Measurements from ENCODE around the gene B3GNT7. TPM values are rescaled to one million over a fixed set of nuclear protein-coding genes. Genes with fewer than 3 reads are reported as not detected.

B3GNT7 gene

GRCh38 chr2:231436957-231437356 is 41.4 kb downstream of the B3GNT7 start:
- H3K36me3 ChIP-seq (ENCODE audit: control insufficient read depth in 1 of 2, insufficient read depth in 2 of 2, low read depth in 1 of 2, low read length in 2 of 2) = no peaks in the 10 kb centered on the region
- peaks cover 1% of the 10 kb centered on the region for H3K9me3 ChIP-seq (ENCODE audit: control insufficient read depth, low read length)
- H3K18ac ChIP-seq (ENCODE audit: low read depth in 1 of 2, low read length in 2 of 2) = no peak overlapping the region
- H2BK12ac ChIP-seq (ENCODE audit: low read length in 2 of 2) = no peak overlapping the region
- H2BK120ac ChIP-seq (ENCODE audit: low read depth, low read length) = no peak overlapping the region
- H3K4me1 ChIP-seq (ENCODE audit: control insufficient read depth, insufficient read depth, low read depth, low read length) = no peaks in the 10 kb centered on the region
- H2AFZ ChIP-seq (ENCODE audit: low read depth, low read length) = no peak overlapping the region
- H3K79me1 ChIP-seq (replicated peaks; ENCODE audit: low read length, poor library complexity, severe bottlenecking) = no peaks in the 10 kb centered on the region
- no peak overlapping the region for H2BK15ac ChIP-seq (ENCODE audit: low read depth, poor library complexity, severe bottlenecking)
- no peak overlapping the region for H4K91ac ChIP-seq (ENCODE audit: low read length)
- no peak overlapping the region for H3K27ac ChIP-seq (ENCODE audit: low read length, poor library complexity, severe bottlenecking)
- no peak overlapping the region for H4K8ac ChIP-seq (ENCODE audit: low read length)
- no peak overlapping the region for H3K4ac ChIP-seq (ENCODE audit: low read depth in 1 of 2, low read length in 2 of 2)
- H3K4me3 ChIP-seq (ENCODE audit: insufficient read depth in 1 of 2, low read depth in 1 of 2, low read length in 2 of 2) = no peak overlapping the region
- no peak for DNase-seq
- H3K27me3 ChIP-seq (ENCODE audit: control insufficient read depth in 1 of 2, insufficient read depth in 1 of 2, low read length in 2 of 2) = no peaks in the 10 kb centered on the region
- WGBS = 87% methylated on average over 13 of the region's 13 CpGs
- peak overlapping the region in 1 of 2 experiments; percentile 56 for H3K23ac ChIP-seq (ENCODE audit: low read length in 2 of 2)
- no peak overlapping the region for H2AK5ac ChIP-seq (ENCODE audit: low read length, severe bottlenecking)
- H2BK5ac ChIP-seq (ENCODE audit: low read depth, low read length, poor library complexity, severe bottlenecking) = no peak overlapping the region
- H3K9ac ChIP-seq (ENCODE audit: low read length) = no peak overlapping the region
- H3K14ac ChIP-seq (ENCODE audit: low read length in 2 of 2) = no peak overlapping the region
- H3K4me2 ChIP-seq (ENCODE audit: low read length, poor library complexity, severe bottlenecking) = no peak overlapping the region

- no peak overlapping the region for H2BK5ac ChIP-seq (ENCODE audit: low read depth, low read length, poor library complexity, severe bottlenecking)
- no peak for DNase-seq
- H3K14ac ChIP-seq (ENCODE audit: low read length in 2 of 2) = no peak overlapping the region
- 90% methylated on average over 3 of the region's 4 CpGs for WGBS
- no peak overlapping the region for H2BK15ac ChIP-seq (ENCODE audit: low read depth, poor library complexity, severe bottlenecking)
- H2BK12ac ChIP-seq (ENCODE audit: low read length in 2 of 2) = no peak overlapping the region
- peaks cover 26 to 27% of the 10 kb centered on the region in 2 experiments for H3K36me3 ChIP-seq (ENCODE audit: control insufficient read depth in 1 of 2, insufficient read depth in 2 of 2, low read depth in 1 of 2, low read length in 2 of 2)
- H3K27ac ChIP-seq (ENCODE audit: low read length, poor library complexity, severe bottlenecking) = no peak overlapping the region
- H3K9ac ChIP-seq (ENCODE audit: low read length) = no peak overlapping the region
- peaks cover 3% of the 10 kb centered on the region for H3K79me1 ChIP-seq (replicated peaks; ENCODE audit: low read length, poor library complexity, severe bottlenecking)
- H4K8ac ChIP-seq (ENCODE audit: low read length) = no peak overlapping the region
- H2AFZ ChIP-seq (ENCODE audit: low read depth, low read length) = no peak overlapping the region
- no peak overlapping the region for H3K23ac ChIP-seq (ENCODE audit: low read length in 2 of 2)
- H4K91ac ChIP-seq (ENCODE audit: low read length) = no peak overlapping the region
- no peak overlapping the region for H3K18ac ChIP-seq (ENCODE audit: low read depth in 1 of 2, low read length in 2 of 2)
- H3K4me1 ChIP-seq (ENCODE audit: control insufficient read depth, insufficient read depth, low read depth, low read length) = no peaks in the 10 kb centered on the region
- no peak overlapping the region for H3K4me3 ChIP-seq (ENCODE audit: insufficient read depth in 1 of 2, low read depth in 1 of 2, low read length in 2 of 2)
- no peak overlapping the region for H2BK120ac ChIP-seq (ENCODE audit: low read depth, low read length)
- no peaks in the 10 kb centered on the region for H3K9me3 ChIP-seq (ENCODE audit: control insufficient read depth, low read length)
- H3K4ac ChIP-seq (ENCODE audit: low read depth in 1 of 2, low read length in 2 of 2) = no peak overlapping the region
- no peaks in the 10 kb centered on the region for H3K27me3 ChIP-seq (ENCODE audit: control insufficient read depth in 1 of 2, insufficient read depth in 1 of 2, low read length in 2 of 2)
- H2AK5ac ChIP-seq (ENCODE audit: low read length, severe bottlenecking) = no peak overlapping the region
- no peak overlapping the region for H3K4me2 ChIP-seq (ENCODE audit: low read length, poor library complexity, severe bottlenecking)
Observed at GRCh38 chr2:231449503-231450054, 54.1 kb downstream of the B3GNT7 start.

GRCh38 chr2:231450548-231450989 is 55.1 kb downstream of the B3GNT7 start:
- Histone ChIP-seq H3K27ac (ENCODE audit: low read length, poor library complexity, severe bottlenecking) (no peak overlapping the region), H2BK12ac (ENCODE audit: low read length in 2 of 2) (no peak overlapping the region), H4K91ac (ENCODE audit: low read length) (no peak overlapping the region), H2BK5ac (ENCODE audit: low read depth, low read length, poor library complexity, severe bottlenecking) (no peak overlapping the region), H3K18ac (ENCODE audit: low read depth in 1 of 2, low read length in 2 of 2) (no peak overlapping the region), H3K36me3 (ENCODE audit: control insufficient read depth in 1 of 2, insufficient read depth in 2 of 2, low read depth in 1 of 2, low read length in 2 of 2) (peaks cover 32 to 37% of the 10 kb centered on the region in 2 experiments), H4K8ac (ENCODE audit: low read length) (no peak overlapping the region), H2BK120ac (ENCODE audit: low read depth, low read length) (no peak overlapping the region), H3K23ac (ENCODE audit: low read length in 2 of 2) (no peak overlapping the region), H3K27me3 (ENCODE audit: control insufficient read depth in 1 of 2, insufficient read depth in 1 of 2, low read length in 2 of 2) (no peaks in the 10 kb centered on the region), H3K4me2 (ENCODE audit: low read length, poor library complexity, severe bottlenecking) (no peak overlapping the region), H3K9me3 (ENCODE audit: control insufficient read depth, low read length) (no peaks in the 10 kb centered on the region), H3K4me3 (ENCODE audit: insufficient read depth in 1 of 2, low read depth in 1 of 2, low read length in 2 of 2) (no peak overlapping the region), H3K79me1 (replicated peaks; ENCODE audit: low read length, poor library complexity, severe bottlenecking) (peaks cover 3% of the 10 kb centered on the region), H3K4me1 (ENCODE audit: control insufficient read depth, insufficient read depth, low read depth, low read length) (peaks cover 3% of the 10 kb centered on the region), H3K14ac (ENCODE audit: low read length in 2 of 2) (no peak overlapping the region), H3K4ac (ENCODE audit: low read depth in 1 of 2, low read length in 2 of 2) (no peak overlapping the region), H2AFZ (ENCODE audit: low read depth, low read length) (no peak overlapping the region), H3K9ac (ENCODE audit: low read length) (no peak overlapping the region), H2AK5ac (ENCODE audit: low read length, severe bottlenecking) (no peak overlapping the region), H2BK15ac (ENCODE audit: low read depth, poor library complexity, severe bottlenecking) (no peak overlapping the region)
- no peak for DNase-seq
- WGBS = 99% methylated on average over 4 of the region's 4 CpGs

Small RNA genes within 50 kb of the gene (small RNA-seq; reads per million reads assigned to genes)
- not detected for gene MIR4777 (ENCODE audit: low read depth)

Measured in mesenchymal stem cell (in vitro differentiated cells and primary cell).